NK-92 treated with Interleukin-12 subunit alpha and Interleukin-12 subunit beta, amount 100 ng/mL, for 24 hours (cell line): ENCODE data around the gene RAB14.

ENCODE experiments used
- DNase-seq: peaks from one replicate; lab custom pipeline; 2025; lab: John Stamatoyannopoulos, UW

Gene RAB14

DNA sequence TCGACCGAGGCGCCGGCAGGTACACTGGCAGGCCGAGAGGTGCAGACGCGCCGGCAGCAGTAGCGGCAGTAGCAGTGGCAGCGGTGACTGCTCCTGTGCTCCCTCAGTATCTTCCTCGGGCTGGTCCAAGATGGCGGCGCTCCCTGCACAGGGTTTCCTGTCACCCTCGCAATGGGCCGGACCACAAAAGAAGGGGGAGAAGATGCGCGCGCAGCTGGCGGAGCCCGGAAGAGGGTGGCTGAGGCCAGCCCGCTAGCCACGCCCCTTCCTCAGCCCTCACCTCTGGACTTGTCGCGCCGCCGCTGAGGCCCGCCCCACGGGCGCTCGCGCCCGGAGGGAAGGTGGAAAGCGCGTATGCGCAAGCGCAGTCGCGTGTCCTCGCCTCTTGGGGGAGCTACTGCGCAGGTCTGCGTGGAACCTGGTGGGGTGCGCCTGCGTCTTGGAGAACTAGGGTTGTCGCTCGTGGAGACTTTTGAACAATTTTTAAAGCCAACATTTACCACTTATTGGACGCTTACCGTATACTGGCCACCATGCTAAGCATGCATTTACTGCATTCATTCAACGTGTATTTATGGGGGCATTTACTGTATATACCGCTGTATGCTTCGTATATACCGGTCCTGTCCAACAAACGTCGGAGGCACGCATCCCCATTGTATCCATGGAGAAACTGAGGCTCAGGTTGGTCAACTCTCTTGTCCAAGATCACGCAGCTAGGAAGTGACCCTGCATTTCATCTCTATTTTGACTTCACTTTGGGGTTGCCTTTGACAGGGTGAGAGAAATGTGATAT, at the start of gene RAB14:
RAB14 (minus strand) TSS at position 132 of the 796 bp plus-strand sequence. CDS start 8,457 bp downstream, outside the sequence.
- peak; percentile 99 for DNase-seq

DNA sequence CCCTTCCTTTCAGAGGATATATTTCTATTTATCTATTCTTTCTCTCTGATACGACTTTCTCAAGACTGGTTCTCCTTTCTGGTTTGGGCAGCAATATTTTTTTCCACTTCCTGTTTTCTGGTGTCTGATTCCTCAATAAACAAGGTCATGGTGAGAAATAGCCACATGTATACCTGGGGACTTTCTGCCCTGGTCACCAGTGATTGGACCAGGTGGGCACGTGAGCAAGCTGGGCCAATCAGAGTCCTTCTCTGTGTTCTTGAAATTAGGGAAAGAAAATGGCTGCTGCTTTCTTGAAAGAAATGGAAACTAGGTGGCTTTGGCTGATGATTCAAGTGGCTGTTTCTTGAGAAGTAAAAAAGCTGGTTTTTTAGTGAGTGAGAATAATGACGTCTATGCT, 47.9 kb upstream of the RAB14 start:
- no peak for DNase-seq

DNA sequence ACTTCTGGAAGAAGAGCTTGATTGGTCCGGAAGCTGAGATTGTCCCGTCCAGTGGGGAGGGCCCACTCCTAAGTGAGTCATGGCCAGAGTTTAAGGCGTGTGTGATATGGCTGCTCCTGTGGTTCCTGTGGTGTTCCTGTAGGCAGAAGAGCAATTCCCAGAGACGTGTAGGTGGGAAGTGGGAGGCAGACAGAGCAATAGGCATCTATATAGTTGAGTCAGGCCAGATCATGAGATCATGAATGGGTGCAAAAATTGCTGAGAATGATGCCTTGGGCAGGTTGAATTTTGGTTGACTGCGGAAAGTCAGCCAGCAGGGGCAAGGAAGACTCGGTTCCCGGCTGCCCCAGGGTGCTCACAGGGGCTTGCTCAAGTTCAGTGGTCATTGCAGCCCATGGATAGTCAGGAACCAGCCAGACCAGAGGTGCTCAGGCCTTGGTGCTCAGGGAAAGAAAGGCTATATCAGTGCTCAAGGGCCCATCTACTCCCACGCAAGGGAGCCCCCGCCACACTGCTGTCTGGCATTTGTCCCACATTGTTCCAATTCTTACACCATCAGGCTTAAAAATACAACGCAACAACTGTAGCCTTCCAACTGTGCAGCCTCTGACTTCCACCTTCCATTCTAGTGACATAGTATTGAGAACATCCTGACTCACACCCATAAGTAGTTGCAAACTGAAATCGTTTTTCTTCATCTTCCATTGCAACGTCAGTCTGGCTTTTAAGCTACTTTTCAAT, 45.3 kb upstream of the RAB14 start:
- DNase-seq, result no peak

DNA sequence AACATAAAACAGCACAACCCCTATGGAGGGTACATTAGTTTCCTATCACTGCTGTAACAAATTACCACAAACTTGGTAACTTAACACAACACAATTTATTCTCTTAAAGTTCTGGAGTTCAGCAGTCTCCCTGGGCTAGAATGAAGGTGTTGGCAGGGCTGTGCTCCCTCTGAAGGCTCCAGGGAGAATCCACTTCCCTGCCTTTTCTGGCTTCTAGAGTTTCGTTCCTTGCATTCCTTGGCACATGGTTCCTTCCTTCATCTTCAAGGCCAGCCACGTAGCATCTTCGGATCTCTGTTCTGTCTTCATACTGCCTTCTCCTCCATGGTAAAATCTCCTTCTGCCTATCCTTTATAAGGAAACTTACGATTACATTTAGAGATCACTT, 41.3 kb upstream of the RAB14 start:
- DNase-seq, result no peak

DNA sequence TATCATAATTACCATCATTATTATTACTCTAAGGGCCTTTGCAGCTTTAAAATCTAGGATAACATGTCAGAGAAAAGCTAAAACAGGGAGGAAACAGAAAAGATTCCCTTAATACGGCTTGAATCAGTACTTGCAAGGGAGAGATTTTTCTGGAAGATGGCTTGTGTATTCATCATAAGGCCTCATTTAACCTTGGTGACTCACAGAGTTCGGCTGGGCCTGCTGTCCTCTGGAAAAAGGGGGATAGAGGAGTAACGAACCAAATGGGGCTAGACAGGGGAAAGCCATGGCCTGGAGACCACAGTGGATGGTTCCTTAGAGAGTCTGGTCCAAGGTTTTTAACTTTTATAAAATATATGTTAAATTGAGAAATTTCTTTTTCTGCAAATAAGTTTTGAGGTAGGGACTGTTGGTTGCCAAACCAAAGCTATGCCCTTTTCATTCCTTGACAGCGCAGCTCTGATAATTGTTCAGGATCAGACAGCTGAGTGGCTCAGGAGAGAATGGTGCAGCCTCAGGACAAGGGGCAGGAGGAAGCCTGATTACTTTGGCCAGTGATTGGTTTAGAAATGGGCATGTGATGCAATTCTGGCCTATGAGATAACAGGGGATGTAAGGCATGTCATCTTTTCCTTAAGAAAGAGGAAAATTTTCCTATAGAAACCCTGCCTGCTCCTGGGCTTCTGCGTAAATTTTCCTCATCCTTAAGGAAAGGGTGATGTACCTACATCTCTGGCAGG, 40.7 kb upstream of the RAB14 start:
- DNase-seq, result no peak

DNA sequence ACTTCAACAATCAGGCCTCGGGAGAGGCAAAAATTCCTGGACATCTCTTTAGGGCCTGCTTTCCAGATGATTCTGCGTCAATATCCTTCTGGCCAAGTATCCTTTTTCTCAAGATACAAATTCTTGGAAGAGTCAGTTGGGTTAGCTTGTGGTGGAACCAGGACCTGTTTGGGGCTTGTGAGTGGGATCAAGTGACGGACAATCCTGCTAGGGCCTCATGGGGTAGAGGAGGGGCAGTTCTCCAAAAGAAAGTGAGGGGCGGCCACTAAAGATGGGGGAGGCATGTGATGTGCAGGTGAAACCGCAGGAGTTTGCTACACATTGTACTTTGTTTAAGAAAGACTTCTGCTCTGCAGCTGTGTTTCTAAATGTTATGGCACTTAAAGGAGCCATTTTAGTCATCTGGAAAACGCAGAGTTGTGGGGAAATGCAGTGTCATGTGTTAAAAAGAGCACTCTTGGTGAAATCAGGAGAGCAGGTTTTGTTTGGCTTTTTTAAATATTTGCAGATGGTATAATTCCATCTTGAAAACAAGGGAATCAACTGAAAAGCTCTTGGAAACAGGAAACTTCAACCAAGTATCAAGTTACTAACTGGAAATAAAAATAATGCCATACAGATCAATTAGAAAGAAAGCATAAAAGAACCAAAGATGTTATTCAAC, 38.9 kb upstream of the RAB14 start:
- no peak for DNase-seq

DNA sequence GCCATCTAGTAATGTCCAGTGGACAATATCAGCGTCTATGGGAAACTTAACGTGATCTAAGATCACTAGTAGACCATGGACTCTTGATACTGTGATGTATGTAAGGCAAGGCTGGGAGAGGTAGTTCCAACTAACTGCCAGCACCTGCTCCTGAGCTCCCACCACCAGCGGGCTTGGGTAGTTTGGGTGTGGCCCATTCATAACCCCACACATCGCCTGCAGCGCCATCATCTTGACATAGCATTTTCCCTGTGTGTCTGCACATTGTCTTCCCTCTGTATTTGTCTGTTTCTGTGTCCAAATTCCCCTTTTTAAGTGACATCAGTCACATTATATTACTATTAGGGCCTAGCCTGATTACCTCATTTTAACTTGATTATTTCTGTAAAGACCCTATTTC, 38.2 kb upstream of the RAB14 start:
- no peak for DNase-seq

DNA sequence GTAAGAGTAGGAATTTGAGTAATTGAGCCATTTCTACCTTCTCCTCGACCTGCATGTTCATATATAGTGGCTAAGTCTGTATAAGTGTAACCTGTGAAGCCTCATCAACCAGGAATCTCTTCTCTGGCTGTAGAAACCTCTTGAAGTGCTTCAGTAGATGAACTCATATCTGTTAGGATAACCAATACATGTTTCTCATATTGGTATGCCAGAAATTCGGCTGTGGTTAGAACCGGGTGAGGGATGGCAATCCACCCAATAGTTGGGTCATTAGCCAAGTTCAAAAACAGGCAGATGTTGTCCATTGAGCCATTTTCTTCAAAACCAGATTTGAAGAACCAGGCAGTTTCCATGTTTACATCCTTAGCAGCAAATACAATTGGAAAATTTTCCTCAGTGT, 37.4 kb upstream of the RAB14 start:
- no peak for DNase-seq

DNA sequence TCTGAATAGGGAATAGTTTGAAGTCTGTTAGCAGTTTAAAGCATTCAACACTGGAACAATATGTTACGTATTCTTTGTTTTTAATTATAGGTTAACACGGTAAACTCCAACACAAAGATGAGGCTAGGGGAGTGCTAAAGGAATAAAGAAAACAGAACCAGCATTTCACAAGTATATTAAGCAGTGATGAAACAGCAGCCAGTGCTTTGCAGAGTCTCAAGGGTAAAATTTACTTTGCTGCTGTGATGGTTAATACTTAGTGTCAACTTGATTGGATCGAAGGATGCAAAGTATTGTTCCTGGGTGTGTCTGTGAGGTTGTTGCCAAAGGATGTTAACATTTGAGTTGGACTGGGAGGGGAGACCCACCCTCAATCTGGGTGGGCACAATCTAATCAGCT, 36.2 kb upstream of the RAB14 start:
- no peak for DNase-seq

DNA sequence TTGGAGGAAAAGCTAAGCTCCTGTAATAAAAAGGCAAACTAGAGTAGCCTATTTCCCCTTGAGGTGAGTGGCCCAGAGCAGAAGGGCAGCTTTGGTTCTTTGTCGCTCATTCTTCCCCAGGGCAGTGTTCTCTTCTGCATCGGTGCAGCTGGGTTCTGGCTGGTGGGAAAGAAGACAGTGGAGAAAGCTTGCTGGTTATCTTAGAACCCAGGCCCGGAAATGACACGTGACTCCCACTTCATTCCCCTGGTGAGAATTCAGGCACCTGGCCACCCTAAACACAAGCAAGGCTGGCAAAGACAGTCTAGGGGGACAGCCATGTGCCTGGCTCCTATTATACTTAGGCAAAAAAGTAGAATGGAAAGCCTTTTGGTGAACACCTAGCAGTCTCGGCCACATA, 33.8 kb upstream of the RAB14 start:
- no peak for DNase-seq

DNA sequence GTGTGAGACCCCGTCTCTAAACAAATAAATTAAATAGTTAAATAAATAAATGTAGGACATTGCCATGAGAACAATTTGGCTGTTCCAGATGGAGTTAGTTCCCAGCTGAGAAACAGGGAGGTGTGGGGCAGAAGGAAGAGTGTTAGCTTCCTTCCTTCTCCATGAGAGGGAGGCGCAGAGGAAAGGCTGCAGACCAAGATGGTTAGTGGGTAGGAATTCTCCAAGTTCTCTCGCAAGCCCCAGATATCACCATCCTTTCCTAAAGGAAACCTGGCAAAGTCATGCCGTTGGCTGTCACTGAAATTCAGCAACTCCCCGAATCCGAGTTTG, 33.1 kb upstream of the RAB14 start:
- DNase-seq, result no peak

DNA sequence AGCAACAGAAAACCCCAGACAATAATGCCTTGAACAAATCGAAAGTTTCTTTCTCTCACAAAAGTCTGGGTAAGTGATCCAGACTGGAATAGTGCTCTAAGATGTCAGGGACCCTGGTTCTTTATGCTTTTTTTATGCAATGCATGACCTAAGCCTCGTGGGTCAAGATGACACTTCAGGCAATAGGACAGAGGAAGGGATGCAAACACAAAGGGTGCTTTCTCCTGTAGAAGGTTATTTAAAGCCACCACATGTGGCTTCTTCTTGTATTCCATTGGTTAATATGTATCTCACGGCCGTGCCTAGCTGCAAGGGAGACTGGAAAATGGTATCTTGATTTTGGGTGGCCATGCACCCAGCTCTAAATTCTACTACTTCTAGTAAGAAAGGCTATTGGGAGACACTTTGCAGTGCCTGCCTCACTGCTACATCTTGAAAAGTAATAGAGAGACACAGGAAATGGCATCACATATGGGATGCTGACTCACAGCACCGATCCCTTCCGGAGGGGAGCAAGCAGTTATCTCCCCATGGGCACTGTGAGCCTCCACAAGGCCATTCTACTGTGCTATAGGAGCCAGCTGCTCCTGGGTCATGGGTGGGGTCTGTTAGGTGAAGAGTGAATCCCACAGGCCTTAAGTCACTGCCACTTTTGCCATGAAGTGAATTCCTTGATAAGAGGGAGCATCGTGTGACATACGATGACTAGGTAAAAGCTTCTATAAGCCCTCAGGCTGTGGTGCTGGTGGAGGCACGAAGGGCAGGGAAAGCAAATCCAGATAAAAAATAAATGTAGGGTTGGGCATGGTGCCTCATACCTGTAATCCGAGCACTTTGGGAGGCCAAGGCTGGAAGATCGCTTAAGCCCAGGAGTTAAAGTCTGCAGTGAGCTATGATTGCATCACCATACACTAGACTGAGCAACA, 32.5 kb upstream of the RAB14 start:
- no peak for DNase-seq

DNA sequence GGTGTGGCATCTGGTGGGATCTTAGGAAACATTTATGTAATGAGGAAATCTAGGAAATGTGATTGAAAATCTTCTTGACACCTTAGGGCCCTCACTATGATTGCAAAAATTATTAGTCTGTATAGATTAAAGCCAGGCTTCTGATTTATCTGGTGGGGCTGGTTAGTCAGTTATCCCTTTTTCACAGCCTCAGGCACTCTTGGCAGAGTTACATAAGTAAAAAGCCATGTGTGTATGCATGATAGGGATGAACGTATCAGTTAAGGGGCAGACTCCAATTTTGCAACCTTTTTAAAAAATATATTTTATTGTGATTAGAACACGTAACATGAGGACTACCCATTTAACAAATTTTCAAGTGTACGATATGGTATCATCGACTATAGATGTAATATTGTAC, 30.6 kb upstream of the RAB14 start:
- DNase-seq, result no peak

DNA sequence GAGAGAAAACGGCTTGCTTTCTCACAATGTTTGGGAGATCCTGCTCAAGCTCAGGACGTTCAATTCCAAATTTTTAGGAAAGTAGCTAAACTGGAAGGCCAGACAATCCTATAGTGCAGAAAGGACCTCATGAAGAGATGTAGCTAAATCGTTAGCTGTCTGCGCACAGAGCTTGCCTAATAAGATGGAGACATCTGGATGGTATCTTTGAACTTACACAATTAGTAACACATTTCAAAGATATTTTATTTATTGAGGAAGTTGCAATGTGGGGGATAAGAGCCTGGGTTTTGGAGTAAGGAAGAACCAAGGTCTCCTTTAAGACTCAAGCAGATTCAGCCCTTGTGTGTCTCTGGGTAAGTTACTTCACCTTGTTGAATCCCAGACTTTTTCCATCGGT, 28.6 kb upstream of the RAB14 start:
- DNase-seq, result no peak

DNA sequence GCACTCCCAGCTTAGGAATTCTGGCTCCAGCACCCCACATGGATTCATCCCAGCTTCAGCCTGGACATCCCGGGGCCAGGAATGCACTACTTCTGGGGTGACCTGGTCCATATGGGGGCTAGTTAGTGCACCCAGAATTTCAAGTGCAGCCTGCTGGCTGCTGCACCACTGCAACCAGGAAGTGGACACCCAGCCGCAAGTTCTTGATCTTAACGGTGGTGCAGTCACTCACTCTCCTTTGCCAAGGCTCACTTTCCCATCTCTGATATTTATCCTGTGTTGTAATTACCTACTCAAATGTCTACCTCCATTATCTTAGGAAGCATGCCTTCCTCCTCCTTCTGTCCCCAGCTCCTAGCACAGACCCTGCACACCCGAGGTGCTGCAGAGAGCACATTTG, 26.2 kb upstream of the RAB14 start:
- DNase-seq, result no peak

DNA sequence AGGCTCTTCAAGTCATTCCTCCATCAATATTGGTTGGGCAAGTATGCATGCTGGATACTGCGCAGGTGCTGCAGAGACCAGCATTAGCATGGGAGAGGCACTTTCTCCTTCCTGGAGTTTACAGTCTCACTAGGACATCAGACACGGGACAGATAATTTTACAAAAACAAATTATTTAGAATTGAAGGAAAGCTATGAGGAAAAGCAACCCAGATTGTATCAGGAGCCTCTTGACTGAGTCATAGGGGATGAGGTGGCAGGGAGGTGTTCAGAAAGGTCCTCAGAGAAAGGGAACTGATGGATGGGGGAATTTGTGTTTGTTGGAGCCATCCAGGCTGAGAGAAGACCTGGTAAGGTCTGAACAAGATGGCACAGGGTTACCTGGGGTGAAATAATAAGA, 24.5 kb upstream of the RAB14 start:
- DNase-seq, result no peak

DNA sequence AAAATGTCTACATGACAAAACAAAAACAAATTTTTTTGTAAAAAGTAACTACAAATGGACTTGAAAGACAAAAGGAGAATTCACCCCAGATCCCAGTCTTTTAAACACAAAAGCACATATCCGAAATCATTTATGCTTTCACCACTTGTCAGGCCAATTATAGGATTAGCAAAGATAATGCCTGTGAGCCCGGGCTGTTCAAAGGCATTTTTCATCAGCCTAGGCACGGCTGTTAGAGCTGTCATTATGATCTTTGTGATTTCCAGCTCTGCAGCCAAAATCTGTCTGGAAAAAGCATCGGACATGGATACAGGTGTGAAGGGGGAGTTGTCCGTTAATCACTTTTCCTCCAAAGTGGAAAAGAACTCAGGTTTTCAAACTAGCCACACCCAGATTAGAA, 23.6 kb upstream of the RAB14 start:
- DNase-seq, result no peak

DNA sequence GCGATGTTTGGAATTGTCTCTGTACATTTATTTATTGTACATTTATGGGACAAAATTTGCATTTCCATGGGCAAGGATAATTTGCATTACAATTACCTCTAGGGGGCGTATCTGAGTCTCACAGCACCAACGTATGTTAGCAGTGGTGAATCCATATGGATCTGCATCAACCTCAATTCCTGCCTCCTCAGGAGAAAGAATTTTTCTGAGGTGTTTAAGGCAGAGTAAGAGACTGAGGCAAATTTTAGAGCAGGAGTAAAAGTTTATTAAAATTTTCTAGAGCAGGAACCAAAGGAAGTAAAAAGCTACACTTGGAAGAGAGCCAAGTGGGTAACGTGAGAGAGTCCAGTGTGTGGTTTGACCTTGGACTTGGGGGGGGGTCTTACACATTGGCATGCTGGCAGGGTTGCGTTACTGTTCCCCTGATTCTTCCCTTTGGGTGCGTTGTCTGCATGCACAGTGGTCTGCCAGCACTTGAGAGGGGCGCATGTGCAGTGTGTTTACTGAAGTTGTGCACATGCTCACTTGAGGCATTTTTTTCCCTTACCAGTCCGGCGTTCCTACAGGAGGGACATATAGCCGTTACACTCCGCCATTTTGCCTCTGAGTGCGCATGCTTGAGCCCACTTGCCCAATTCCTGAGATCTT, 21.0 kb upstream of the RAB14 start:
- no peak for DNase-seq

DNA sequence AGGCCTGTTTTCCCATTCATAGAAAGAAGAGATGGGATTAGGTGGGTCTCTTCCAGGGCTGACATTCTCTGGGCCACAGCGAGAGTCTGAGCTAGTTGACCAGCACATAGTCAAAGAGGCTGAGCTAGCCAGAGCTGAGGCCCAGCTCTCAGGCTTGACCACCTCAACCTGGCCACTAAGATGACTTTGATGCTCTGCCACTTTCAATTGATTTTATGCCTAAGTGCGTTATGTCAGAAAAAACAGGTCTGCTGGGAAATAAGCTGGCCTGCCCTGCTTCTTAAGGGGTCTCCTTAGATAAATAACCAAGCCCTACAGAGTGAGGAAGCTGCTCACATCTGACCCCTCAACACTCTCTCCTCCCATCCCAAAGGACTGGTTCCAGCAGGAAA, 20.0 kb upstream of the RAB14 start:
- no peak for DNase-seq

DNA sequence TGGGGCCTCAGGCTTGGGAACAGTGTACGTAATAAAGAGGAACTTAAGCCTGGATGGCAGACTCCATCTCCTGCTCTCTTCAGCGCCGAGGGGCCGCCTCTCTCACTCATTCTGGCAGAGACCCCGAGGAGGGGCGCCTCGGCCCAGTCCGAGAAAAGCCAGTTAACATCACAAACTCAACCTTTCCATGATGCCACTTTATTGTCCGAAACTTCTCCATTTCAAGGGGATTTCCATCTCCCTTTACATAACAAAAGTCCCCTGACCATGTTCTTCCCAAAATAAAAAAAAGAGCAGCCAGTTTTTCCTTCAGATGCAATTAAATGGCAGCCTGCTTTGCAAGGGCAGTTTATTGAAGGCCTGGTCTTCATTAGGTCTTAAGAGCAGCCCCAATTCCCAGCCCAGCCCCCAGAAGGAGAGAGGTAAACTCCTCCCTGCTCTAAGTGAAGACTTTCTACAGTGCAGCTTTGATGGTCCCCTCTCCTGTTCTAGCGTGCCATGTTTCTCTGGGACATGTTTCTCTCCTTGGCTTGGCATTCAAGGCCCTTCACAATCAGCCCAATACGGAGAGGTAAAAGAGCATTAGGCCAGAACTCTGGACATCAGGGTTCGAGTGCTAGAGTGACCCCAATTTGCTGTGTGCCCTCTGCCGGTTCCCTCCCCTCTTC, 19.5 kb upstream of the RAB14 start:
- DNase-seq, result no peak
